Aorta (tissue), 5 donors: ENCODE results near the gene ACER1. TPM values are rescaled to one million over a fixed set of nuclear protein-coding genes. Genes with fewer than 3 reads are reported as not detected.
A peak's percentile ranks its signal among the peaks of the same experiment; 100 is the strongest.
"Not testable (repeated sequence)": the region's sequence is repeated elsewhere in the genome, so short reads cannot be mapped to it uniquely, and the experiment has no call there.

Experiments used
- ATAC-seq: fragments of 200-7000 bp; cut with Tn5 transposase; one replicate; pipeline ENCODE4 v1.9.1; 2022; ENCODE audit warnings: moderate library complexity; ENCODE audit not compliant: low FRiP score
- DNase-seq, 2 donors: peaks; one replicate each; pipeline ENCODE4 v3.0.0-alpha.2; 2020
- H3K27ac ChIP-seq, 2 donors: one replicate each; pipeline ENCODE4 v1.5.1; 2013; ENCODE audit warnings: low read length in 2 of 2, mild to moderate bottlenecking in 2 of 2, moderate library complexity in 2 of 2, control low read depth in 1 of 2, inconsistent platforms in 1 of 2, low read depth in 1 of 2
- H3K27me3 ChIP-seq, 2 donors: one replicate each; pipeline ENCODE4 v1.6.1; 2013; ENCODE audit warnings: control low read depth in 1 of 2, low read length in 1 of 2, mild to moderate bottlenecking in 1 of 2, moderate library complexity in 1 of 2; ENCODE audit not compliant: insufficient read depth in 2 of 2, control insufficient read depth in 1 of 2
- H3K36me3 ChIP-seq, 2 donors: one replicate each; pipeline ENCODE4 v1.6.1; 2013; ENCODE audit warnings: control low read depth in 1 of 2, low read length in 1 of 2, mild to moderate bottlenecking in 1 of 2; ENCODE audit not compliant: insufficient read depth in 2 of 2, control insufficient read depth in 1 of 2
- H3K4me1 ChIP-seq, 2 donors: one replicate each; pipeline ENCODE4 v1.6.1; 2013; ENCODE audit warnings: low read length in 2 of 2, control low read depth in 1 of 2, mild to moderate bottlenecking in 1 of 2, moderate library complexity in 1 of 2; ENCODE audit not compliant: insufficient read depth in 2 of 2, control insufficient read depth in 1 of 2
- H3K4me3 ChIP-seq, 2 donors: one replicate each; pipeline ENCODE4 v1.5.1; 2013; ENCODE audit warnings: low read length in 2 of 2, control low read depth in 1 of 2, mild to moderate bottlenecking in 1 of 2
- H3K9me3 ChIP-seq: one replicate; pipeline ENCODE4 v1.6.1; 2013; ENCODE audit warnings: mild to moderate bottlenecking, low read length; ENCODE audit not compliant: control insufficient read depth
- WGBS, 2 donors: extraction: QIAGEN DNeasy Blood & Tissue Kit; methylation state at CpG; one replicate each; pipeline ENCODE4 v1.1.7; 2013; 5-methylcytosine and 5-hydroxymethylcytosine counted together
- intact Hi-C, 2 donors: fragments of 100-400 bp; cut with DNase I; formaldehyde crosslinking; loops; one replicate each; pipeline versions ENCODE4 v1.14.2 to v1.15.0; 2022
- polyA plus RNA-seq, 2 donors: library from polyadenylated mRNA; stranded (reverse); fragments of 200-250 nt; gene quantifications; one replicate each; pipeline ENCODE4 v1.2.3, GENCODE V29; 2013
- total RNA-seq, 2 donors: library from RNA; stranded (reverse); fragmentation: NEBNext Ultra II Directional; extraction: Animal tissue kit (Norgen Biotek cat#: 25700); gene quantifications; one replicate each; pipeline ENCODE4 v1.2.1, GENCODE V29; 2021
- donor health status: healthy with polysubstance abuse.
- donor health status: Bipolar disorder and iron deficiency.
- donor health status: DM: no; HTN: no; CAD: no.
- donor health status: DM: no; HTN: no; CAD: no.
- donor health status: DM: yes; HTN: yes; CAD: no.

The ACER1 gene
- total and polyA plus RNA-seq, 4 donors = 0.10 TPM; not detected in 3

- H3K36me3 ChIP-seq = no peaks in the 10 kb centered on the region
- intact Hi-C loops = no loop called here
- H3K4me3 ChIP-seq = no peak overlapping the region
- WGBS, 2 donors = 86 to 88% methylated on average over 2 of the region's 2 CpGs
- no peaks in the 10 kb centered on the region for H3K9me3 ChIP-seq
- no peaks in the 10 kb centered on the region for H3K27me3 ChIP-seq
- DNase-seq (no peak), ATAC-seq (no peak)
- no peak overlapping the region for H3K27ac ChIP-seq
- no peaks in the 10 kb centered on the region for H3K4me1 ChIP-seq
Measured at GRCh38 chr19:6350688-6351087, 17.3 kb upstream of the ACER1 start.

DNA sequence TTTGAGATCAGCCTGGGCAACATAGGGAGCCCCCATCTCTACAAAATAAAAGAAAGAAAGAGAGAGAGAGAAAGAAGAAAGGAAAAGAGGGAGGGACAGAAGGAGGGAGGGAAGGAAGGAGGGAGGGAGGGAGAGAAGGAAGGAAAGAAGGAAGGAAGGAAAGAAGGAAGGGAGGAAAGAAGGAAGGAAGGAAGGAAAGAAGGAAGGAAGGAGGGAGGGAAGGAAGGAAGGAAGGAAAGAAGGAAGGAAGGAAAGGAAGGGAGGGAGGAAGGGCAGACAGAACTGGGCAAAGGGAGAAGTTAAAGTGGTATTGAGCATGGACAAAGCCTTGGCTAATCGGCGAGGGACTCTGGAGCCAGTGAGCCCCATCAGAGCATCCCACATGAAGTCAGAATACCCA, 15.9 kb upstream of the ACER1 start:
- H3K4me3 ChIP-seq, H3K4me1 ChIP-seq, H3K36me3 ChIP-seq, H3K9me3 ChIP-seq, H3K27me3 ChIP-seq, DNase-seq, H3K27ac ChIP-seq, ATAC-seq, intact Hi-C loops: not testable (repeated sequence)
- 80 to 84% methylated on average over 2 of the region's 2 CpGs for WGBS, 2 donors

GRCh38 chr19:6343462-6343861, 10.1 kb upstream of the ACER1 start:
- no peak overlapping the region for H3K4me3 ChIP-seq
- DNase-seq = no peak
- no peak for ATAC-seq
- no peaks in the 10 kb centered on the region for H3K27me3 ChIP-seq
- WGBS, 2 donors = 91 to 100% methylated on average over 1 of the region's 1 CpG
- H3K27ac ChIP-seq = no peak overlapping the region
- H3K4me1 ChIP-seq = no peaks in the 10 kb centered on the region
- no peaks in the 10 kb centered on the region for H3K36me3 ChIP-seq
- H3K9me3 ChIP-seq = no peaks in the 10 kb centered on the region
- intact Hi-C loops = no loop called here

GRCh38 chr19:6340493-6341201, 7.2 kb upstream of the ACER1 start:
- DNase-seq = no peak
- no peaks in the 10 kb centered on the region for H3K9me3 ChIP-seq
- intact Hi-C loops = no loop called here
- WGBS, 2 donors = 57 to 62% methylated on average over 14 of the region's 14 CpGs
- no peak overlapping the region for H3K4me3 ChIP-seq
- no peak overlapping the region for H3K27ac ChIP-seq
- H3K36me3 ChIP-seq = no peaks in the 10 kb centered on the region
- no peak for ATAC-seq
- H3K27me3 ChIP-seq = no peaks in the 10 kb centered on the region
- no peaks in the 10 kb centered on the region for H3K4me1 ChIP-seq

- Histone ChIP-seq H3K4me3 (no peak overlapping the region), H3K36me3 (no peaks in the 10 kb centered on the region), H3K27me3 (no peaks in the 10 kb centered on the region), H3K27ac (no peak overlapping the region), H3K4me1 (no peaks in the 10 kb centered on the region), H3K9me3 (no peaks in the 10 kb centered on the region)
- DNase-seq (no peak), ATAC-seq (no peak)
- WGBS, 2 donors = 90 to 91% methylated on average over 6 of the region's 6 CpGs
- intact Hi-C loops = no loop called here
Measured at GRCh38 chr19:6334490-6335285, 1.3 kb upstream of the ACER1 start.

DNA sequence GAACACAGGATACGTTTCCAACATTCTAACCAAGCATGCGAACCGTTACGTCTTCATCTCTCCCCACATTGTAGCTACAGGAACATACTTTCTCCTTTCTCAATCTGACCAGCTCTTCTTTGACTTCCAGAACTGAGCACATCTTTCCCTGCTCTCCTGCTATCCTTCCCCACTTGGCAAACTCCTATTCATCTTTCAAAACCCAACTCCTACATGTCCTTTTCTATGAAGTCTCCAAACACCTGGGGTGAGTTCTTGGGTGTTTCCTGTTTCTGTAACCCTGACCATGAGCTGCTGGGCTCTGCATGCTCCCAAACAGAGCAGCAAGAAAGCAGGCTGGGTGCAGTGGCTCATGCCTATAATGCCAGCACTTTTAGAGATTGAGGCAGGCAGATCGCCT, 6.6 kb downstream of the ACER1 start:
- no peak for ATAC-seq
- H3K9me3 ChIP-seq = no peaks in the 10 kb centered on the region
- WGBS, 2 donors = 76 to 82% methylated on average over 5 of the region's 5 CpGs

DNA sequence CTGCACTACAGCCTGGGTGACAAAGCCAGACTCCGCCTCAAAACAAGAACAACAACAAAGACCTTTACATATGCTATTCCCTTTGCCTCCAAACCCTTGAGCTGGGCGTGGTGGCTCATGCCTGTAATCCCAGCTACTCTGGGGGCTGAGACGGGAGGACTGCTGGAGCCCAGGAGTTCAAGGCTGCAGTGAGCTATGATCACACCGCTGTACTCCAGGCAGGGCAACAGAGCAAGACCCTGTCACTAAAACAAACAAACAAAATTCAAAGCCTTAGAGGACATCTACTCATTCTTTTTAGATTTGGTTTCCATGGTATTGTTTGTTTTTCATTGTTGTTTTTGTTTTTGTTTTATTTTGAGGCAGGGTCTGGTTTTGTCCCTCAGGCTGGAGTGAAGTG, 7.8 kb downstream of the ACER1 start:
- ATAC-seq (no peak), DNase-seq (peak in 1 of 2 donors; percentile 4)
- WGBS, 2 donors = 65 to 66% methylated on average over 4 of the region's 4 CpGs
- intact Hi-C loops = no loop called here
- H3K36me3 ChIP-seq = no peaks in the 10 kb centered on the region
- H3K4me1 ChIP-seq = no peaks in the 10 kb centered on the region
- H3K27ac ChIP-seq = no peak overlapping the region
- H3K4me3 ChIP-seq = no peak overlapping the region
- H3K9me3 ChIP-seq = no peaks in the 10 kb centered on the region
- no peaks in the 10 kb centered on the region for H3K27me3 ChIP-seq

More for the DNA sequence above, 6.6 kb downstream of the ACER1 start:
- H3K36me3 ChIP-seq = no peaks in the 10 kb centered on the region
- no peak overlapping the region for H3K4me3 ChIP-seq
- H3K27me3 ChIP-seq = no peaks in the 10 kb centered on the region
- DNase-seq = peak in 1 of 2 donors; percentile 1
- intact Hi-C loops = no loop called here
- no peaks in the 10 kb centered on the region for H3K4me1 ChIP-seq
- H3K27ac ChIP-seq = no peak overlapping the region

- DNase-seq = no peak
- no peak for ATAC-seq
- intact Hi-C loops = no loop called here
- no peak overlapping the region for H3K4me3 ChIP-seq
- no peaks in the 10 kb centered on the region for H3K27me3 ChIP-seq
- no peaks in the 10 kb centered on the region for H3K36me3 ChIP-seq
- H3K4me1 ChIP-seq = no peaks in the 10 kb centered on the region
- no peak overlapping the region for H3K27ac ChIP-seq
- no peaks in the 10 kb centered on the region for H3K9me3 ChIP-seq
- 61 to 68% methylated on average over 4 of the region's 4 CpGs for WGBS, 2 donors
Measured at GRCh38 chr19:6324757-6325156, 8.7 kb downstream of the ACER1 start.

DNA sequence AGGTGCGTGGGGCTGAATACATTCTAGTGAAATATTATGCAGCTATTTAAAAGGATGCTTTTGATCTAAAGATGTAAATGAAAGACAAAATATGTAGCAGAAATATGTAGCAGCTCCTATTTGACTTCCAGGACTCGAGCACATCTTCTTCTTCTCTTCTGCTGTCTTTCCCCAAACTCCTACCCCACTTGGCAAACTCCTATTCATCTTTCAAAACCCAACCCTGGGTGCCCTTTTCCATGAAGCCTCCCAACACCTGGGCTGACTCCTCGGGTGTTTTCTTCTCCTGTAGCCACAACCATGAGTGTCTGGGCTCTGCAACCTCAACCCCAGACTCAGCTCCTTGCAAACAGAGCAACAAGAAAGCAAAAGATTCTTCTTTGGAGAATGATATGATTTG, 11.1 kb downstream of the ACER1 start:
- peak in 1 of 2 donors; percentile 3 for DNase-seq

More for the DNA sequence above, 11.1 kb downstream of the ACER1 start:
- Histone ChIP-seq H3K4me1 (no peaks in the 10 kb centered on the region), H3K4me3 (no peak overlapping the region), H3K27ac (no peak overlapping the region), H3K36me3 (no peaks in the 10 kb centered on the region), H3K27me3 (no peaks in the 10 kb centered on the region), H3K9me3 (no peaks in the 10 kb centered on the region)
- intact Hi-C loops = no loop called here
- no peak for ATAC-seq
- WGBS, 2 donors = 52 to 58% methylated on average over 3 of the region's 3 CpGs
